GM23248 (cell line): ENCODE data around the gene TRPC6. TPM values are rescaled to one million over a fixed set of nuclear protein-coding genes. Genes with fewer than 3 reads are reported as not detected.

Source experiments
- DNase-seq: peaks from one replicate; pipeline ENCODE4 v3.0.0-alpha.2; 2015
- H2AFZ ChIP-seq: fragments of 200-600 bp; sonication (generic); 2 replicates; pipeline ENCODE4 v1.6.1; 2016; ENCODE audit warnings: antibody characterized with exemption
- H3F3A ChIP-seq: fragments of 200-600 bp; sonication (generic); 2 replicates; pipeline ENCODE4 v1.6.1; 2016; ENCODE audit warnings: mild to moderate bottlenecking, antibody characterized with exemption, mixed run types; ENCODE audit not compliant: insufficient read depth
- H3K27ac ChIP-seq: fragments of 200-600 bp; sonication (generic); 2 replicates; pipeline ENCODE4 v1.5.1; 2016; ENCODE audit warnings: mild to moderate bottlenecking
- H3K27me3 ChIP-seq: fragments of 200-600 bp; sonication (generic); replicated peaks from 2 replicates; pipeline ENCODE4 v1.6.1; 2016; ENCODE audit warnings: mild to moderate bottlenecking; ENCODE audit not compliant: insufficient read depth
- H3K36me3 ChIP-seq: fragments of 200-600 bp; sonication (generic); 2 replicates; pipeline ENCODE4 v1.6.1; 2016; ENCODE audit warnings: low read depth, mild to moderate bottlenecking
- H3K4me1 ChIP-seq: fragments of 200-600 bp; sonication (generic); 2 replicates; pipeline ENCODE4 v1.6.1; 2016; ENCODE audit warnings: mild to moderate bottlenecking; ENCODE audit not compliant: insufficient read depth
- H3K4me2 ChIP-seq: fragments of 200-600 bp; sonication (generic); one replicate; pipeline ENCODE4 v1.6.1; 2016; ENCODE audit warnings: mild to moderate bottlenecking; ENCODE audit not compliant: unreplicated experiment
- H3K4me3 ChIP-seq: fragments of 200-600 bp; sonication (generic); 2 replicates; pipeline ENCODE4 v1.5.1; 2016; ENCODE audit warnings: mild to moderate bottlenecking
- H3K79me2 ChIP-seq: fragments of 200-600 bp; sonication (generic); 2 replicates; pipeline ENCODE4 v1.6.1; 2016; ENCODE audit warnings: mild to moderate bottlenecking; ENCODE audit not compliant: insufficient read depth
- H3K9ac ChIP-seq: fragments of 200-600 bp; sonication (generic); 2 replicates; pipeline ENCODE4 v1.6.1; 2016; ENCODE audit warnings: mild to moderate bottlenecking
- H3K9me2 ChIP-seq: fragments of 200-600 bp; sonication (generic); 2 replicates; pipeline ENCODE4 v1.6.1; 2016; ENCODE audit warnings: mixed run types, mild to moderate bottlenecking, moderate library complexity; ENCODE audit not compliant: insufficient read depth
- H3K9me3 ChIP-seq: fragments of 200-600 bp; sonication (generic); one replicate; pipeline ENCODE4 v1.6.1; 2017; ENCODE audit warnings: low read depth
- H4K20me1 ChIP-seq: fragments of 200-600 bp; sonication (generic); 2 replicates; pipeline ENCODE4 v1.6.0; 2016; ENCODE audit not compliant: insufficient read depth
- EZH2 ChIP-seq: fragments of 200-600 bp; sonication (generic); IDR thresholded peaks from 2 replicates; pipeline ENCODE4 v1.6.1; 2018; ENCODE audit warnings: antibody characterized with exemption, mild to moderate bottlenecking; ENCODE audit not compliant: insufficient read depth, poor library complexity, severe bottlenecking
- EZH2phosphoT487 ChIP-seq: fragments of 200-600 bp; sonication (generic); IDR thresholded peaks from 2 replicates; pipeline ENCODE4 v1.6.1; 2018; ENCODE audit warnings: antibody characterized with exemption, moderate library complexity, mild to moderate bottlenecking, low read depth; ENCODE audit not compliant: insufficient read depth
- WGBS, 2 experiments: methylation state at CpG; one replicate each; pipeline ENCODE4 v1.1.6; 2015 to 2017; ENCODE audit warnings: low lambda C conversion rate in 2 of 2, low coverage in 1 of 2; ENCODE audit errors: missing lambda C conversion rate in 2 of 2; 5-methylcytosine and 5-hydroxymethylcytosine counted together
- in situ Hi-C: fragments of 300-500 bp; cut with MboI; formaldehyde crosslinking; loops from 2 replicates; pipeline ENCODE4 v1.15.0; 2020
- polyA plus RNA-seq: library from polyadenylated mRNA; unstranded; fragments of >200 nt; fragmentation: Nextera tagmentation; extraction: Ambion mirVana; gene quantifications from 2 replicates; pipeline ENCODE4 v1.2.1, GENCODE V29; 2016
- total RNA-seq: library from RNA; depleted of rRNA; stranded (reverse); fragments of >200 nt; shearing (Covaris generic); gene quantifications from 2 replicates; pipeline ENCODE4 v1.2.3, GENCODE V29; 2014

The TRPC6 gene
- total and polyA plus RNA-seq, 2 experiments from 2014 or later: 0.11 to 0.16 TPM

DNA sequence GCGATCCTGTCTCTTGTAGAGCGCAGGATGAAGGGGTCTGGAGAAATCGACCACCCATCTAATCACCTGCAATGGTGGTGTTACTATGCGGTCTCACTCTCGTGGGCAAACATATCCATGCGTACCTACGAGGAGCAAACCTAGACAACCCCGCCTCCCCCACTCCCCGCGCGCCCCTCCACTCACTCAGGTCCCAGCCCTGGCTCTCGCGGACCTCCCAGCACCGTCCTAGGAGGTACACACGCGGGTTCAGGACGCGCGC is 887 bp downstream of the TRPC6 start:
- H3K36me3 ChIP-seq: no peaks in the 10 kb centered on the region
- 1 to 7% methylated on average over 12 to 19 of the region's 19 CpGs for WGBS, 2 experiments
- no peak overlapping the region for H3K27ac ChIP-seq
- H3K4me3 ChIP-seq: peak overlapping the region; percentile 62
- no peak for TF ChIP-seq EZH2phosphoT487
- TF ChIP-seq EZH2: no peak
- H3K9me3 ChIP-seq: no peaks in the 10 kb centered on the region
- H2AFZ ChIP-seq: peak overlapping the region; percentile 55; the same call in 1 of the 2 replicates
- no peaks in the 10 kb centered on the region for H3K9me2 ChIP-seq
- no peak overlapping the region for H3K9ac ChIP-seq
- H3F3A ChIP-seq: no peaks in the 10 kb centered on the region
- no peaks in the 10 kb centered on the region for H3K79me2 ChIP-seq
- peaks cover 47% of the 10 kb centered on the region for H3K27me3 ChIP-seq
- in situ Hi-C loops: no loop called here
- DNase-seq: no peak
- H3K4me1 ChIP-seq: no peaks in the 10 kb centered on the region
- no peaks in the 10 kb centered on the region for H4K20me1 ChIP-seq
- peak overlapping the region; percentile 64 for H3K4me2 ChIP-seq

DNA sequence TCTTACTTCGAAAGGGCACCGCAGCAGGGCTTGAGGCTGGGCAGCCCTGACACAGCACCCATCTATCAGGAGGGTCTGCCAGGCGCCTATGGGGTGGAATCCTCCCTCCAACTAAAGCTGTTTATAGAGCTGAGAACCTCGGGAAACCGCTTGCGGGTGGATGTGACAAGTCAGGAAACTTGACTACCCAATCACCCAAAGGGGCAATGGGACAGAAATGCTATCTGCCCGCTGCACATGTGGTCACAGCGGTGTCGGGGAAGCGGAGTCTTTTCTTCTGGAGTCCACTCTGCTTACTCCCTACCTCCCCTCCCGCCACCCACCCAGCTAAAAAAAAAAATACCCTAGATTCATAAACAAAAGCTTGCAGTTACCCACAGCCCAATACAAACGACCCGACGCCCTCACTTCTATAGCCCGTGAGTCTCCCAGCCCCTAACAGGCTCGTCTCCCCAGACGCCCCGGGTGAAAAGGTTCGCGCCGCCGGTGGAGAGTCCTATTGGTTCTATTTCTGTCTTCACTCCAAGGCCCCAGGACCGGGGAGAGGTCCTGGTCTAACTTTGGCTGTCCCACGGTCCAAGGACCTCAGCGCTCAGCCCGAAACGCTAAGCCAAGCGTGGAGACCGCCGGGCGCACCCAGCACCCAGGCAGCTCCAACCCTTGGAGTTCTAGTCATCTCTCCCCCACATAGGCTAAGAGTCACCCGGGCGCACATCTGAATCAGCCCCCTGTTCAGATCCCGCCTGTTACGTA is 1.4 kb downstream of the TRPC6 start:
- Histone ChIP-seq H3K4me1 (no peaks in the 10 kb centered on the region), H3K9me2 (no peaks in the 10 kb centered on the region), H3K27me3 (peaks cover 43% of the 10 kb centered on the region), H3K4me2 (peak overlapping the region; percentile 64), H2AFZ (0 out of 2 replicates have a peak overlapping the region, but pooled peaks have one; percentile 55), H3K79me2 (no peaks in the 10 kb centered on the region), H3K9me3 (no peaks in the 10 kb centered on the region), H4K20me1 (no peaks in the 10 kb centered on the region), H3F3A (no peaks in the 10 kb centered on the region), H3K4me3 (peak overlapping the region; percentile 62), H3K9ac (no peak overlapping the region), H3K27ac (no peak overlapping the region), H3K36me3 (no peaks in the 10 kb centered on the region)
- WGBS, 2 experiments: 17% methylated on average over 35 of the region's 35 CpGs
- peak; percentile 29 for DNase-seq
- in situ Hi-C loops: no loop called here
- TF ChIP-seq EZH2phosphoT487 (no peak), EZH2 (no peak)

DNA sequence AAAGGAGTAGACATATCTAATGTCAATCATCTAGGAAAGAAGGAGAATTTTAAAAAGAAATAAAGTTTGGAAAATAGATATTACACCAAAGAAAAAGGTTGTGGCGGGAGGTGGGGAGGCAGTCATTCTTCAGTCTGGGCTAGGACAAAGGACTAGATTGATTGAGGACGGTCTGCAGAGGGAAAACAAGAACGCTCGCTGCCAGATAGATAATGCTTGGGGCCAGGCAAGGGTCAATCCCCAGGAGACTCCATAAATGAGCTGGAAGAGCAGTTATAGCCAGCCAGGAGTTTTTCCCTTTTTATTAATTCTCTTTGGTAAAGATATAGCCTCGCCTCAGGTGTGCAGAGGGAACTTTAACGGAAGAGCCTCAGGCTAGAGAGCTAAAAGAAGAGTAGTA is 6.3 kb downstream of the TRPC6 start:
- H3F3A ChIP-seq: no peaks in the 10 kb centered on the region
- no peaks in the 10 kb centered on the region for H4K20me1 ChIP-seq
- in situ Hi-C loops: no loop called here
- DNase-seq: no peak
- H3K4me2 ChIP-seq: no peak overlapping the region
- peaks cover 19% of the 10 kb centered on the region for H3K27me3 ChIP-seq
- H3K9me3 ChIP-seq: no peaks in the 10 kb centered on the region
- H2AFZ ChIP-seq: no peak overlapping the region
- no peaks in the 10 kb centered on the region for H3K9me2 ChIP-seq
- no peak overlapping the region for H3K4me3 ChIP-seq
- no peaks in the 10 kb centered on the region for H3K79me2 ChIP-seq
- H3K27ac ChIP-seq: no peak overlapping the region
- no peaks in the 10 kb centered on the region for H3K4me1 ChIP-seq
- 65% methylated on average over 6 of the region's 6 CpGs for WGBS, 2 experiments
- TF ChIP-seq EZH2 (no peak), EZH2phosphoT487 (no peak)
- H3K9ac ChIP-seq: no peak overlapping the region
- H3K36me3 ChIP-seq: no peaks in the 10 kb centered on the region

DNA sequence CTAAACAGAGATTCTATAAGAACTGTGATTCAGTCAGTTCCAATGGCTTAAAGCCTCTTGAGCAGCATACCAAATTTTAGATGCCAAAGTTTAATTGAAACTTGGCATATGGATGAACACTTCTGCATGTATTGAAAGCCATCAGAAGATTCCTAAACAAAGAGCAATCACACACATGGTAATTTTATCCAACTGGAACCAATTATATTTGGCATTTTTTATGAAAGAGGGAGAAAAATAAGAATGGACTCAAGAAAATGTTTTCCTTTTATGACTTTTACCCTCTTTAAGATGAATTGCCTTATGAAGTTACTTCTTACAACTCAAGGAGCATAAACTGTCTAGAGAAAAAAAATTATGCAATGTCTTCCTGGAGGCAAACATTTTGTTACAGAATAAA is 7.4 kb downstream of the TRPC6 start:
- H3K27me3 ChIP-seq: peaks cover 10% of the 10 kb centered on the region; the same call in 1 of the 2 replicates
- H3K9me2 ChIP-seq: no peaks in the 10 kb centered on the region
- TF ChIP-seq EZH2 (no peak), EZH2phosphoT487 (no peak)
- H3K9ac ChIP-seq: no peak overlapping the region
- H3K4me3 ChIP-seq: no peak overlapping the region
- no peaks in the 10 kb centered on the region for H3K9me3 ChIP-seq
- H3K79me2 ChIP-seq: no peaks in the 10 kb centered on the region
- H3K27ac ChIP-seq: no peak overlapping the region
- H3F3A ChIP-seq: no peaks in the 10 kb centered on the region
- no peak overlapping the region for H2AFZ ChIP-seq
- H3K4me1 ChIP-seq: no peaks in the 10 kb centered on the region
- no peaks in the 10 kb centered on the region for H4K20me1 ChIP-seq
- DNase-seq: no peak
- no peaks in the 10 kb centered on the region for H3K36me3 ChIP-seq
- no peak overlapping the region for H3K4me2 ChIP-seq
- in situ Hi-C loops: no loop called here

DNA sequence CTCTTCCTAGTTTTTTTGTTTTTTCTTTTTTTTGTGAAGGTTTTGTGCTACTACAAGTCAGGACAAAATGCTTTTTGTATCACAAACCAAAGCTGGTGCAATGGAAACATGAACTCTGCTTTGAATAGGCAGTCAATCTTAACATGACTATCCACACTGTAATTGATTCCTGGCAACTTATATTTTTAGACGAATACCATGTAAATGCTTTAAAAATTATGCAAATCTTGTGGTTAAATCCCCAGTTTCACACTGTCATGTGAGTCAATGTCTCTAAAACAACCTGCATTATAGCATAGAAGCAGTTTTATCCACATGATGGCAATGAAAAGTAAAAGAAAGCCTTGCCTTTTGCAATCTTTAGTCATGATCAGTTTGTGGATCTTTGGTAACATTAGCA is 8.9 kb downstream of the TRPC6 start:
- no peak overlapping the region for H3K27ac ChIP-seq
- 3% methylated on average over 1 of the region's 1 CpG for WGBS, 2 experiments
- no peaks in the 10 kb centered on the region for H3K36me3 ChIP-seq
- no peaks in the 10 kb centered on the region for H3K9me3 ChIP-seq
- no peaks in the 10 kb centered on the region for H3K4me1 ChIP-seq
- DNase-seq: no peak
- H3K79me2 ChIP-seq: no peaks in the 10 kb centered on the region
- in situ Hi-C loops: no loop called here
- no peaks in the 10 kb centered on the region for H4K20me1 ChIP-seq
- TF ChIP-seq EZH2: no peak
- no peak for TF ChIP-seq EZH2phosphoT487
- H3K4me3 ChIP-seq: no peak overlapping the region
- no peak overlapping the region for H3K4me2 ChIP-seq
- H3K9ac ChIP-seq: no peak overlapping the region
- no peaks in the 10 kb centered on the region for H3K27me3 ChIP-seq
- no peak overlapping the region for H2AFZ ChIP-seq
- no peaks in the 10 kb centered on the region for H3F3A ChIP-seq
- no peaks in the 10 kb centered on the region for H3K9me2 ChIP-seq
